HL-60 (cell line): ENCODE measurements around the gene KRT75.

Experiments used
- CTCF ChIP-seq: IDR thresholded peaks from one replicate; pipeline ENCODE4 v1.5.1; 2011; ENCODE audit warnings: low read length, control low read depth, inconsistent platforms; ENCODE audit not compliant: insufficient read depth
- GABPA ChIP-seq: IDR thresholded peaks from 2 replicates; pipeline ENCODE4 v1.6.1; 2012; ENCODE audit warnings: low read depth
- POLR2AphosphoS5 ChIP-seq: IDR thresholded peaks from 2 replicates; pipeline ENCODE4 v1.6.1; 2012; ENCODE audit warnings: low read depth
- REST ChIP-seq: IDR thresholded peaks from 2 replicates; pipeline ENCODE4 v1.6.1; 2012; ENCODE audit warnings: low read depth; ENCODE audit not compliant: insufficient replicate concordance

GRCh38 chr12:52413782-52414345 lies 20.3 kb downstream of the KRT75 start:
- no peak for TF ChIP-seq CTCF
- no peak for TF ChIP-seq POLR2AphosphoS5
- no peak for TF ChIP-seq REST
- no peak for TF ChIP-seq GABPA
